HepG2 (cell line): ENCODE measurements around the gene BANP. TPM values are rescaled to one million over a fixed set of nuclear protein-coding genes. Genes with fewer than 3 reads are reported as not detected.

Experiments used
- ATAC-seq: fragments of 200-7000 bp; cut with Tn5 transposase; 3 replicates; pipeline ENCODE4 v1.9.1; 2020; ENCODE audit warnings: mild to moderate bottlenecking, moderate library complexity
- BruUV-seq: library from RNA; stranded (reverse); fragments of 400-500 nt; replicated peaks from 2 replicates; lab custom pipeline; 2021; lab: Mats Ljungman, UMichigan
- CTCF ChIA-PET: fragments of 300-600 bp; formaldehyde crosslinking; extraction: SDS; loops from one replicate; lab custom pipeline; 2021; ENCODE audit warnings: low total read pairs, inconsistent platforms, low intra/inter-chr PET ratio; lab: Yijun Ruan, JAX
- POLR2A ChIA-PET: fragments of 350-600 bp; sonication (Branson Sonifier 250); formaldehyde crosslinking; loops from one replicate; lab custom pipeline; 2020; ENCODE audit warnings: antibody characterized with exemption, inconsistent platforms; lab: Yijun Ruan, JAX
- DNase-seq: peaks from one replicate; pipeline ENCODE4 v3.0.0-alpha.2; 2015; ENCODE audit warnings: low spot score
- FAIRE-seq: peaks from 3 replicates; lab custom pipeline; 2011; peaks lifted over from hg19 to GRCh38; lab: Jason Lieb, UNC
- H2AFZ ChIP-seq: one replicate; pipeline ENCODE4 v1.6.1; 2011; ENCODE audit warnings: low read length, inconsistent platforms
- H3K27ac ChIP-seq: fragments of 300-600 bp; 3 replicates; pipeline ENCODE4 v1.8.0; 2011; ENCODE audit warnings: mixed run types, mild to moderate bottlenecking, mixed read lengths, low read length, inconsistent platforms; ENCODE audit not compliant: insufficient read depth; ENCODE audit errors: extremely low read length
- H3K27me3 ChIP-seq, 2 experiments: fragments of 200-600 bp in 1 of 2; 2 replicates in 1 of 2; 3 replicates in 1 of 2; pipeline versions ENCODE4 v1.6.0 to v1.8.0; 2011; ENCODE audit warnings: low read length in 2 of 2, mild to moderate bottlenecking in 2 of 2, moderate library complexity in 2 of 2, inconsistent platforms in 1 of 2; ENCODE audit not compliant: insufficient read depth in 2 of 2, control insufficient read depth in 1 of 2
- H3K36me3 ChIP-seq, 2 experiments: fragments of 200-600 bp in 1 of 2; replicated peaks in 1 of 2; 2 replicates in 1 of 2; 3 replicates in 1 of 2; pipeline versions ENCODE4 v1.5.1 to v1.8.0; 2011; ENCODE audit warnings: low read length in 2 of 2, inconsistent platforms in 1 of 2; ENCODE audit not compliant: insufficient read depth in 2 of 2, control insufficient read depth in 1 of 2
- H3K4me1 ChIP-seq: 2 replicates; pipeline ENCODE4 v1.5.1; 2012; ENCODE audit warnings: low read length, inconsistent platforms; ENCODE audit not compliant: insufficient read depth
- H3K4me2 ChIP-seq: 2 replicates; pipeline ENCODE4 v1.6.0; 2011; ENCODE audit warnings: low read depth, low read length, inconsistent platforms
- H3K4me3 ChIP-seq, 3 experiments: fragments of 200-600 bp in 1 of 3; sonication (generic), shearing (Covaris generic) in 1 of 3; replicated peaks in 1 of 3; 2 replicates each; pipeline ENCODE4 v1.5.1; 2011 to 2016; ENCODE audit warnings: low read length in 3 of 3, inconsistent platforms in 2 of 3, low read depth in 2 of 3, mild to moderate bottlenecking in 2 of 3, control low read depth in 1 of 3, mixed read lengths in 1 of 3; ENCODE audit not compliant: insufficient read depth in 1 of 3
- H3K79me2 ChIP-seq: one replicate; pipeline ENCODE4 v1.6.1; 2011; ENCODE audit warnings: low read length, inconsistent platforms; ENCODE audit not compliant: insufficient read depth
- H3K9ac ChIP-seq: 2 replicates; pipeline ENCODE4 v1.6.0; 2011; ENCODE audit warnings: mild to moderate bottlenecking, low read depth, low read length, inconsistent platforms; ENCODE audit not compliant: insufficient read depth
- H3K9me3 ChIP-seq: 2 replicates; pipeline ENCODE4 v1.5.1; 2012; ENCODE audit warnings: mild to moderate bottlenecking, low read length
- H4K20me1 ChIP-seq: 2 replicates; pipeline ENCODE4 v1.6.0; 2011; ENCODE audit warnings: inconsistent platforms, mild to moderate bottlenecking, low read length, moderate library complexity; ENCODE audit not compliant: insufficient read depth
- ELF3 ChIP-seq: IDR thresholded peaks from 2 replicates; pipeline ENCODE4 v1.6.1; 2016; ENCODE audit warnings: missing genetic modification reagents, missing compliant biosample characterization
- ERF ChIP-seq: IDR thresholded peaks from 2 replicates; pipeline ENCODE4 v1.6.1; 2018; ENCODE audit warnings: missing biosample characterization, missing genetic modification reagents
- GATAD1 ChIP-seq: IDR thresholded peaks from 2 replicates; pipeline ENCODE4 v1.6.1; 2016; ENCODE audit warnings: missing genetic modification reagents, missing compliant biosample characterization
- HNRNPK ChIP-seq: fragments of 200-400 bp; formaldehyde crosslinking; IDR thresholded peaks from 2 replicates; pipeline ENCODE4 v1.6.1; 2018; ENCODE audit warnings: low read length, low read depth, moderate library complexity, mild to moderate bottlenecking; ENCODE audit not compliant: poor library complexity, severe bottlenecking
- HNRNPL ChIP-seq: fragments of 200-400 bp; formaldehyde crosslinking; IDR thresholded peaks from 2 replicates; pipeline ENCODE4 v1.6.1; 2017; ENCODE audit warnings: mild to moderate bottlenecking, low read depth, low read length
- JUNB ChIP-seq: sonication (generic); formaldehyde crosslinking; IDR thresholded peaks from 2 replicates; pipeline ENCODE4 v1.8.0; 2022; ENCODE audit warnings: missing genetic modification reagents, mild to moderate bottlenecking, borderline replicate concordance
- KAT8 ChIP-seq: IDR thresholded peaks from 2 replicates; pipeline ENCODE4 v1.6.1; 2016; ENCODE audit warnings: missing genetic modification reagents, missing compliant biosample characterization
- MXD3 ChIP-seq: IDR thresholded peaks from 2 replicates; pipeline ENCODE4 v1.6.1; 2016; ENCODE audit warnings: mild to moderate bottlenecking, missing biosample characterization, missing genetic modification reagents
- NBN ChIP-seq: fragments of 450-650 bp; conservative IDR thresholded peaks from 2 replicates; pipeline ENCODE4 v1.6.1; 2017
- NCOA1 ChIP-seq: sonication (generic); formaldehyde crosslinking; IDR thresholded peaks from 2 replicates; pipeline ENCODE4 v1.9.0; 2021; ENCODE audit warnings: missing genetic modification reagents
- NCOR1 ChIP-seq: fragments of 200-600 bp; sonication (generic); IDR thresholded peaks from 2 replicates; pipeline ENCODE4 v1.7.0; 2017; ENCODE audit warnings: antibody characterized with exemption, low read length, borderline replicate concordance
- NFE2 ChIP-seq: sonication (generic); formaldehyde crosslinking; IDR thresholded peaks from 2 replicates; pipeline ENCODE4 v1.4.0; 2020; ENCODE audit warnings: missing genetic modification reagents
- NONO ChIP-seq, 2 experiments: fragments of 450-650 bp in 1 of 2; sonication (generic) in 1 of 2; formaldehyde crosslinking in 1 of 2; IDR thresholded peaks in 1 of 2; conservative IDR thresholded peaks in 1 of 2; 2 replicates each; pipeline versions ENCODE4 v1.6.1 to v1.8.0; 2017 to 2022; ENCODE audit warnings: mild to moderate bottlenecking in 1 of 2, missing genetic modification reagents in 1 of 2, moderate library complexity in 1 of 2
- PLSCR1 ChIP-seq: sonication (generic); formaldehyde crosslinking; IDR thresholded peaks from 2 replicates; pipeline ENCODE4 v1.5.0; 2020; ENCODE audit warnings: missing genetic modification reagents, mild to moderate bottlenecking, borderline replicate concordance
- ZNF280B ChIP-seq: sonication (generic); formaldehyde crosslinking; IDR thresholded peaks from 2 replicates; pipeline ENCODE4 v1.5.0; 2020; ENCODE audit warnings: missing genetic modification reagents, mild to moderate bottlenecking, borderline replicate concordance
- ZNF333 ChIP-seq: sonication (generic); formaldehyde crosslinking; IDR thresholded peaks from 2 replicates; pipeline ENCODE4 v1.4.0; 2020; ENCODE audit warnings: mild to moderate bottlenecking, missing genetic modification reagents, borderline replicate concordance
- ZNF451 ChIP-seq: sonication (generic); formaldehyde crosslinking; IDR thresholded peaks from 2 replicates; pipeline ENCODE4 v1.5.0; 2020; ENCODE audit warnings: mild to moderate bottlenecking, missing genetic modification reagents
- ZNF660 ChIP-seq: sonication (generic); formaldehyde crosslinking; IDR thresholded peaks from 2 replicates; pipeline ENCODE4 v1.5.1; 2020; ENCODE audit warnings: mild to moderate bottlenecking, low read depth, missing genetic modification reagents, borderline replicate concordance
- ZSCAN9 ChIP-seq: IDR thresholded peaks from 2 replicates; pipeline ENCODE4 v1.6.1; 2016; ENCODE audit warnings: borderline replicate concordance
- WGBS: methylation state at CpG from one replicate; pipeline ENCODE4 v1.1.6; 2017; ENCODE audit warnings: low lambda C conversion rate; 5-methylcytosine and 5-hydroxymethylcytosine counted together
- in situ Hi-C: cut with HindIII; loops from 2 replicates; pipeline ENCODE4 v1.10.0; 2017; ENCODE audit warnings: low pct_unique_long_range_greater_than_20kb; ENCODE audit not compliant: extremely low pct_ligation_motif_present
- intact Hi-C: fragments of 100-400 bp; cut with micrococcal nuclease; formaldehyde crosslinking; loops from one replicate; pipeline ENCODE4 v1.10.0; 2022; ENCODE audit not compliant: unreplicated experiment
- polyA plus RNA-seq, 8 experiments: library from polyadenylated mRNA; depleted of rRNA in 3 of 8; stranded (reverse) in 7 of 8; unstranded in 1 of 8; fragments of >200 nt; fragmentation: Illumina TruSeq in 4 of 8; extraction: Trizol in 4 of 8; gene quantifications; 2 replicates each; pipeline versions ENCODE4 v1.2.1 to v1.2.3, GENCODE V29; 2011 to 2016; ENCODE audit warnings: low read depth in 4 of 8, missing spikeins in 1 of 8, mixed read lengths in 1 of 8; ENCODE audit not compliant: insufficient read depth in 1 of 8
- total RNA-seq, 5 experiments: library from RNA; depleted of rRNA; stranded (reverse); fragments of >200 nt; fragmentation: Illumina TruSeq; extraction: Trizol; gene quantifications; 2 replicates each; pipeline ENCODE4 v1.2.3, GENCODE V29; 2016; ENCODE audit warnings: low read depth in 1 of 5

The BANP gene
- total and polyA plus RNA-seq, 2 of the 13 experiments (the other 11 are each of a cell fraction or from before 2014, with no cell fraction given), result 20.2 to 23.8 TPM

GRCh38 chr16:88087517-88087877 is 136.3 kb downstream of the BANP start:
- Histone ChIP-seq H2AFZ (no peak overlapping the region), H4K20me1 (no peaks in the 10 kb centered on the region), H3K27me3 (no peaks in the 10 kb centered on the region; a peak in 1 of 5 replicates), H3K27ac (no peak overlapping the region), H3K79me2 (no peaks in the 10 kb centered on the region), H3K9ac (no peak overlapping the region), H3K4me1 (no peaks in the 10 kb centered on the region), H3K9me3 (no peaks in the 10 kb centered on the region), H3K4me3 (no peak overlapping the region), H3K36me3 (peaks cover 0 to 3% of the 10 kb centered on the region in 2 experiments; a peak in 2 of 5 replicates), H3K4me2 (no peak overlapping the region)
- FAIRE-seq, result no peak
- ATAC-seq, result no peak
- ChIA-PET CTCF (no interaction called here), POLR2A (no interaction called here)
- TF ChIP-seq ZNF280B, result no peak
- TF ChIP-seq GATAD1, result no peak
- no peak for TF ChIP-seq ERF (CRISPR knock-in tag)
- TF ChIP-seq ZNF451 (CRISPR knock-in tag), result no peak
- 74% methylated on average over 10 of the region's 16 CpGs for WGBS
- no TSS peak for BruUV-seq
- DNase-seq, result no peak
- in situ Hi-C loops (no loop called here), intact Hi-C loops (no loop called here)

GRCh38 chr16:88088161-88088581 is 136.9 kb downstream of the BANP start:
- no peaks in the 10 kb centered on the region for H3K79me2 ChIP-seq
- ChIA-PET CTCF (no interaction called here), POLR2A (no interaction called here)
- ATAC-seq, result no peak
- in situ Hi-C loops (no loop called here), intact Hi-C loops (no loop called here)
- H3K36me3 ChIP-seq, result no peaks in the 10 kb centered on the region
- no peaks in the 10 kb centered on the region for H3K9me3 ChIP-seq
- no peak overlapping the region for H3K27ac ChIP-seq
- no peaks in the 10 kb centered on the region for H4K20me1 ChIP-seq
- H3K9ac ChIP-seq, result no peak overlapping the region
- no peak overlapping the region for H3K4me3 ChIP-seq
- no peaks in the 10 kb centered on the region; a peak in 1 of 5 replicates for H3K27me3 ChIP-seq
- no peak for DNase-seq
- no peak overlapping the region for H2AFZ ChIP-seq
- no peak overlapping the region for H3K4me2 ChIP-seq
- 48% methylated on average over 11 of the region's 20 CpGs for WGBS
- H3K4me1 ChIP-seq, result no peaks in the 10 kb centered on the region
- no TSS peak for BruUV-seq
- FAIRE-seq, result no peak
- TF ChIP-seq PLSCR1 (CRISPR knock-in tag) (no peak), NONO (IDR thresholded peaks at IDR 0.05) (no peak), NONO (CRISPR knock-in tag; conservative IDR thresholded peaks at IDR 0.05) (no peak), NFE2 (CRISPR knock-in tag) (no peak), JUNB (CRISPR knock-in tag) (no peak), HNRNPL (no peak), NCOA1 (no peak), ELF3 (CRISPR knock-in tag) (no peak), ZSCAN9 (no peak), HNRNPK (no peak), KAT8 (CRISPR knock-in tag) (no peak), ZNF333 (CRISPR knock-in tag) (no peak), NCOR1 (no peak), NBN (no peak), MXD3 (CRISPR knock-in tag) (no peak), ZNF660 (CRISPR knock-in tag) (no peak)
